Glutamatergic neuron (in vitro differentiated cells): ENCODE results near the gene FAXDC2. TPM values are rescaled to one million over a fixed set of nuclear protein-coding genes. Genes with fewer than 3 reads are reported as not detected.

Source experiments
- DNase-seq: peaks from one replicate; pipeline ENCODE4 v3.0.0; 2022
- H3K27ac Mint-ChIP-seq: one replicate; pipeline ENCODE4 v1.8.0; 2020; ENCODE audit warnings: mild to moderate bottlenecking, mixed read lengths, inconsistent platforms; ENCODE audit not compliant: unreplicated experiment
- H3K27me3 Mint-ChIP-seq: one replicate; pipeline ENCODE4 v1.8.0; 2020; ENCODE audit warnings: mild to moderate bottlenecking, moderate library complexity, mixed read lengths, inconsistent platforms; ENCODE audit not compliant: unreplicated experiment
- H3K36me3 Mint-ChIP-seq: one replicate; pipeline ENCODE4 v1.8.0; 2020; ENCODE audit warnings: mild to moderate bottlenecking, mixed read lengths, inconsistent platforms; ENCODE audit not compliant: unreplicated experiment
- H3K4me1 Mint-ChIP-seq: one replicate; pipeline ENCODE4 v1.8.0; 2020; ENCODE audit warnings: mild to moderate bottlenecking, low read depth, mixed read lengths, inconsistent platforms; ENCODE audit not compliant: unreplicated experiment
- H3K4me3 Mint-ChIP-seq: one replicate; pipeline ENCODE4 v1.8.0; 2020; ENCODE audit warnings: mild to moderate bottlenecking, mixed read lengths, inconsistent platforms; ENCODE audit not compliant: unreplicated experiment
- H3K9me3 Mint-ChIP-seq: one replicate; pipeline ENCODE4 v1.8.0; 2020; ENCODE audit warnings: mild to moderate bottlenecking, moderate library complexity, mixed read lengths, inconsistent platforms; ENCODE audit not compliant: unreplicated experiment
- CTCF ChIP-seq: fragments of 200-600 bp; sonication (generic); IDR thresholded peaks from one replicate; pipeline ENCODE4 v1.5.0; 2021; ENCODE audit not compliant: partially characterized antibody, unreplicated experiment
- total RNA-seq: library from RNA; stranded (reverse); fragmentation: NEBNext Ultra II Directional; extraction: Animal tissue kit (Norgen Biotek cat#: 25700); gene quantifications from one replicate; pipeline ENCODE4 v1.2.1, GENCODE V29; 2021; ENCODE audit not compliant: unreplicated experiment

Gene FAXDC2
- total RNA-seq, 1 donor from 2014 or later, result 0.66 TPM

- no peak for TF ChIP-seq CTCF
- Mint-ChIP-seq H3K4me3 (no peak overlapping the region), H3K4me1 (peaks cover 5% of the 10 kb centered on the region), H3K27ac (no peak overlapping the region), H3K9me3 (peaks cover 2% of the 10 kb centered on the region), H3K36me3 (no peaks in the 10 kb centered on the region), H3K27me3 (no peaks in the 10 kb centered on the region)
- no peak for DNase-seq
Measured at GRCh38 chr5:154849264-154849785, 1.1 kb downstream of the FAXDC2 start.

GRCh38 chr5:154844809-154845208 lies 5.6 kb downstream of the FAXDC2 start:
- no peak overlapping the region for H3K4me3 Mint-ChIP-seq
- no peaks in the 10 kb centered on the region for H3K4me1 Mint-ChIP-seq
- peaks cover 2% of the 10 kb centered on the region for H3K9me3 Mint-ChIP-seq
- H3K36me3 Mint-ChIP-seq, result no peaks in the 10 kb centered on the region
- H3K27ac Mint-ChIP-seq, result no peak overlapping the region
- no peak for DNase-seq
- no peak for TF ChIP-seq CTCF
- no peaks in the 10 kb centered on the region for H3K27me3 Mint-ChIP-seq

GRCh38 chr5:154842689-154843530 lies 7.5 kb downstream of the FAXDC2 start:
- TF ChIP-seq CTCF, result no peak
- no peaks in the 10 kb centered on the region for H3K36me3 Mint-ChIP-seq
- H3K27ac Mint-ChIP-seq, result no peak overlapping the region
- no peak for DNase-seq
- H3K4me1 Mint-ChIP-seq, result no peaks in the 10 kb centered on the region
- no peak overlapping the region for H3K4me3 Mint-ChIP-seq
- peaks cover 2% of the 10 kb centered on the region for H3K9me3 Mint-ChIP-seq
- no peaks in the 10 kb centered on the region for H3K27me3 Mint-ChIP-seq

- H3K4me3 Mint-ChIP-seq, result no peak overlapping the region
- TF ChIP-seq CTCF, result no peak
- no peak overlapping the region for H3K27ac Mint-ChIP-seq
- H3K36me3 Mint-ChIP-seq, result no peaks in the 10 kb centered on the region
- no peak for DNase-seq
- no peaks in the 10 kb centered on the region for H3K9me3 Mint-ChIP-seq
- H3K27me3 Mint-ChIP-seq, result no peaks in the 10 kb centered on the region
- no peaks in the 10 kb centered on the region for H3K4me1 Mint-ChIP-seq
Measured at GRCh38 chr5:154841273-154841661, 9.1 kb downstream of the FAXDC2 start.
